Amniotic epithelial cell (primary cell): ENCODE measurements around the gene ACAP2.
A peak's percentile ranks its signal among the peaks of the same experiment; 100 is the strongest.

Experiments used
- DNase-seq: peaks from one replicate; pipeline ENCODE4 v3.0.0-alpha.2; 2010; ENCODE audit warnings: low read depth

The ACAP2 gene

GRCh38 chr3:195286115-195286872 lies 156.5 kb downstream of the ACAP2 start:
- DNase-seq, result peak; percentile 62

GRCh38 chr3:195285372-195285771 lies 157.4 kb downstream of the ACAP2 start:
- no peak for DNase-seq

GRCh38 chr3:195284842-195285241 lies 158.0 kb downstream of the ACAP2 start:
- DNase-seq, result no peak

- DNase-seq, result no peak
These were observed 159.9 kb downstream of the ACAP2 start for GRCh38 chr3:195282961-195283360.

GRCh38 chr3:195274259-195274966 lies 168.4 kb downstream of the ACAP2 start:
- DNase-seq, result no peak

- DNase-seq, result peak; percentile 71
These were observed 171.2 kb downstream of the ACAP2 start for GRCh38 chr3:195271410-195272243.

- DNase-seq, result peak; percentile 73
These were observed 171.9 kb downstream of the ACAP2 start, which contains the start of gene XXYLT1 for GRCh38 chr3:195270817-195271409. TSS of gene XXYLT1 (minus strand) at chr3:195271159. CDS start at chr3:195271058, 101 bp downstream.

GRCh38 chr3:195270079-195270816 lies 172.6 kb downstream of the ACAP2 start:
- peak; percentile 36 for DNase-seq

GRCh38 chr3:195269375-195270078 lies 173.3 kb downstream of the ACAP2 start:
- DNase-seq, result no peak

- DNase-seq, result no peak
These were observed 174.1 kb downstream of the ACAP2 start for GRCh38 chr3:195268576-195269309.

- no peak for DNase-seq
These were observed 175.7 kb downstream of the ACAP2 start for GRCh38 chr3:195267096-195267495.

GRCh38 chr3:195266428-195266827 lies 176.4 kb downstream of the ACAP2 start:
- DNase-seq, result no peak

GRCh38 chr3:195265363-195265976 lies 177.3 kb downstream of the ACAP2 start:
- DNase-seq, result no peak

- no peak for DNase-seq
These were observed 178.8 kb downstream of the ACAP2 start for GRCh38 chr3:195263925-195264600.

- peak; percentile 70 for DNase-seq
These were observed 179.5 kb downstream of the ACAP2 start for GRCh38 chr3:195263193-195263924.

GRCh38 chr3:195261925-195262324 lies 180.9 kb downstream of the ACAP2 start:
- no peak for DNase-seq

GRCh38 chr3:195260280-195260905 lies 182.4 kb downstream of the ACAP2 start:
- DNase-seq, result no peak
